A673 (cell line): Measurements from ENCODE around the gene SLC4A9.

Experiments
- EZH2 ChIP-seq: fragments of 200-600 bp; sonication (generic); IDR thresholded peaks from 2 replicates; pipeline ENCODE4 v1.6.1; 2017; ENCODE audit warnings: borderline replicate concordance, low read depth, mild to moderate bottlenecking, mixed read lengths, antibody characterized with exemption, low read length; ENCODE audit not compliant: poor library complexity, severe bottlenecking
- TF ChIP-seq, protein P1 (sequence below): fragments of 300-800, 200-600 bp; sonication (generic); conservative IDR thresholded peaks from 2 replicates; pipeline ENCODE4 v1.5.1; 2017; ENCODE audit warnings: low read depth, mild to moderate bottlenecking, antibody characterized with exemption, low read length, moderate library complexity, mixed read lengths

DNA sequence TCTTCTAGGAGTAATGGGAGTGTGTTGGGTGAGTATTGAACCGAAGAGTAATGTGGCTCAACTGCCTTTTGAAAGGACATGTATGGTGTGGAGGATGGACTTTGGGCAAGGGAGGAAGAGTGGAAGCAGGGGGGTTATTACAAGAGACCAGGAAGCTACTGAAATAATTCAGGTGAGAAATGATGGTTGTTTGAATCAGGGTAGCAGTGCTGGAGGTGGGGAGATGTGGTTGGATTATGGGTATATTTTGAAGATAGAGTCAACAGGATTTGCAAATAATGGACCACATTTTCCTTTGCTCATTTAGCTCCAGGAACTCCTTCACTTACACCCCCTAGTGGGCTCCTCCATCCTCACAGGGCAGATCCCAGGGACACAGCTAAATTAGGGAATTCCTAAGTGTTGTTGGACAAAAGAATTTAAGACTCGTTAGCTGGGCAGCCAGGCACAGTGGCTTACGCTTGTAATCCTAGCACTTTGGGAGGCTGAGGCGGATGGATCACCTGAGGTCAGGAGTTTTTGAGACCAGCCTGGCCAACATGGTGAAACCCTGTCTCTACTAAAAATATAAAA is 1.2 kb upstream of the SLC4A9 start:
- TF ChIP-seq, protein P1, sequence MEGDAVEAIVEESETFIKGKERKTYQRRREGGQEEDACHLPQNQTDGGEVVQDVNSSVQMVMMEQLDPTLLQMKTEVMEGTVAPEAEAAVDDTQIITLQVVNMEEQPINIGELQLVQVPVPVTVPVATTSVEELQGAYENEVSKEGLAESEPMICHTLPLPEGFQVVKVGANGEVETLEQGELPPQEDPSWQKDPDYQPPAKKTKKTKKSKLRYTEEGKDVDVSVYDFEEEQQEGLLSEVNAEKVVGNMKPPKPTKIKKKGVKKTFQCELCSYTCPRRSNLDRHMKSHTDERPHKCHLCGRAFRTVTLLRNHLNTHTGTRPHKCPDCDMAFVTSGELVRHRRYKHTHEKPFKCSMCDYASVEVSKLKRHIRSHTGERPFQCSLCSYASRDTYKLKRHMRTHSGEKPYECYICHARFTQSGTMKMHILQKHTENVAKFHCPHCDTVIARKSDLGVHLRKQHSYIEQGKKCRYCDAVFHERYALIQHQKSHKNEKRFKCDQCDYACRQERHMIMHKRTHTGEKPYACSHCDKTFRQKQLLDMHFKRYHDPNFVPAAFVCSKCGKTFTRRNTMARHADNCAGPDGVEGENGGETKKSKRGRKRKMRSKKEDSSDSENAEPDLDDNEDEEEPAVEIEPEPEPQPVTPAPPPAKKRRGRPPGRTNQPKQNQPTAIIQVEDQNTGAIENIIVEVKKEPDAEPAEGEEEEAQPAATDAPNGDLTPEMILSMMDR, result peak; percentile 60
- no peak for TF ChIP-seq EZH2
